ENCODE data around the gene SCML1.
A peak's percentile ranks its signal among the peaks of the same experiment; 100 is the strongest.
"Not testable (repeated sequence)": the region's sequence is repeated elsewhere in the genome, so short reads cannot be mapped to it uniquely, and the experiment has no call there.

The SCML1 gene

DNA sequence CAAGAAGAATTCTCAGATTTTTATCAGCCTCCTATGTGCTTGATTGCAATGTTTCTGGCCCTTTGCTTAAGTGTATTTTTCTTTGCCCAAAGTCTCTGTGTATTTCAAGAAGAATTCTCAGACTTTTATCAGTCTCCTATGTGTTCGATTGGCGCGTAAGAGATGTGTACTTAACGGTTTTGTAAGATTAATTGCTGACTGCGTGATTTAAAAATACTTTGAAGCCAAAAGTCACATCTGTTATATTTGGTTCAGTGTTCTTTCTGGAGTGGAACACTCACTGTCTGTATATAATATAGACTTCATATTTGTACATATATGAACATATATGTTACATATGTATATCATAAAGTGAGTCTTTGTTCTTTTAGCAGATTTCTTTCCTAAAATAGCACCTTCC, 11.4 kb downstream of the SCML1 start:
- DNase-seq (ENCODE audit: insufficient read length, low spot score): no peak
- FAIRE-seq: no peak

DNA sequence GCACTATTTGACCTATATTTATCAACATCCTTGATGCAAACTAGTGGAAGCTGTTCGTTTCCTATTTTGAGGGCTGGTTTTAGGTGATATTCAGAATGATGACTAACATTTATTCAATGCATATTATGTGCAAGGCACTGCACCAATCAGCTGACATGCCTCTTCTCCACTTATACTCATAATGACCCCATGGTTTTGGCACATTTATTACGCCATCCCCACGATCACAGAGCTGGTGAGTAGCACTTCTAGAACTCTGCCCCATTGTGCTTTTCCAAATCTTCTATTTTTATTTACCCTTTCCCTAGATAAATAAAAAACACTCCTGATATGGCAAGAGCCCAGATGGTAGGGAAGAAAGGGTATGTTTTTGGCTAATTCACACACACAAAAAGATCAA, 13.1 kb downstream of the SCML1 start:
- FAIRE-seq: no peak
- no peak for DNase-seq (ENCODE audit: insufficient read length, low spot score)
- no peak for TF ChIP-seq POLR2A (IDR thresholded peaks at IDR 0.05; ENCODE audit: low read depth, low read length)

More for the DNA sequence above, 11.4 kb downstream of the SCML1 start:
- TF ChIP-seq POLR2A (IDR thresholded peaks at IDR 0.05; ENCODE audit: low read depth, low read length): no peak

DNA sequence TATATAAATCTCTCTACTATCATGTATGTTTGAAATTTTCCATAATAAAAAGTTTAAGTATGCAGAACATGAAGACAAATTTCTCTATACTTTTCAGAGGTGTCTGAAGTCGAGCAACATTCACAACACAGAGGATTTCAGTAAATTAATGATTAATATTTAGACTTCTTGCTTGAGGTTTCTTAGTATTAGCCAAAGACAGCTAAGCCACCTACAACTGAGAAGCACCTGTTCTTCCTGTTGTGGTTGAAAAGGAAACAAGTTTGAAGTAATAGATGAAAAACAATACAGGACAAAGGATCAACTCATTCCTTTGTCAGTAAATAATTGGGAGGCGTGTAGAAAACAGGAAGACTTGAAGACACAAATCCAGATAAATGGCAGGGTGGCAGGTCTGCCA, 21.1 kb downstream of the SCML1 start:
- no peak for TF ChIP-seq POLR2A (IDR thresholded peaks at IDR 0.05; ENCODE audit: low read depth, low read length)
- no peak for FAIRE-seq
- no peak for DNase-seq (ENCODE audit: insufficient read length, low spot score)

DNA sequence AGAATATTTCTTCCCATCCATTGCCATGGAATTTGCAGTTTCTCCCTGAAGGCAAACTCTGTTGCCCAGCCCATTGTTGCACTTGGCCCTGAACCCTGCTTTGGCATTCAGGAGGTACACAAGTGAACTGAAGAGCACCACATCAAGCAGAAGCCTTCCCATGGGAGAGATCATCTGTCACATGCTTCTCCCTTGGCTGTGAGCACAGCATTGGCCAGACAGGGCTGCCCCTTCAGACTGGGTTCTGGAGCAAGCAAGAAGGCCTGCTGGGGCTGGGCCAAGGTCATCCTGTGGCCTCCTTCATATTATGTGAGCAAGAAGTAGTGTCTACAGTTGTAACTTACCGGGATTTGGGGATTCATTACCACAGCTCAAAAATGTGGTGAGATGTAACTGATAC, 22.7 kb downstream of the SCML1 start:
- TF ChIP-seq POLR2A (IDR thresholded peaks at IDR 0.05; ENCODE audit: low read depth, low read length): no peak
- FAIRE-seq (no peak), DNase-seq (ENCODE audit: insufficient read length, low spot score) (no peak)

DNA sequence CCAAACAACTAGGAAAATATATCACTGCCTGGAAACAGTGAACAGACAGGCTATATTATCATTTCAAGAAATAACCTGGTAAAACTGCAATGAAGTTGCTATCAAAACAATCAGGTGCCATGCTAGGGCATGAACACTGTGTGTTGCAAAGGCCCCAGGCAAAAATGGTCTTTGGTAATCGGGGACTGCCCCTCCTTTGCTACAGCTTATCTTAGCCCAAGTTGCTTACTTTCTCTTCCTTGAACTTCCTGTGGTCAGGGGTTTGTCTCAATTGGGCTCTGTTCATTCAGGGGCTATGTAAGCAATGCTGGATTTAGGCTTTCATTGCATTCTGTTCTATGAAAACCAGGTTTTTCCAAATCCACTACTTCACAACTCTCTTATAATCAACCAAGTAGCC, 30.4 kb downstream of the SCML1 start:
- FAIRE-seq: no peak
- no peak for DNase-seq (ENCODE audit: insufficient read length, low spot score)
- no peak for TF ChIP-seq POLR2A (IDR thresholded peaks at IDR 0.05; ENCODE audit: low read depth, low read length)

DNA sequence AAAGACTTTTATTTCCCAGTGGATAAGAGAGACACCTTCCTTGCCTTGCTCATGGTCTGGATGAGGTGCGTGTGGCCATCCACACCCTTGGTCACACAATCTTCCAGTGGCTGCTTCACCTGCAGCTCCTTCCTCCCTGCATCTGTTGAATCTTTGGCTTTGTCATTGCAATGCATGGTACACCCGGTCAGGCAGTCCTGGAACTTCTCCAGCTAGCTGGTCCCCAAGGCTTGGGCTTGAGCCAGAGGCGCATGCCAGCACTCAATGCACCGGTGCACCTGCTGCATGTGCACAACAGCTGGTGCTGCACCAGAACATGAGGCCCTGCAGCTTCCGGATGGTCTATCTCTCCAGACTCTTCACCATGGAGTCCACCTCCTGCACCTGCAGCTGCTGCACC, 31.7 kb downstream of the SCML1 start:
- DNase-seq (ENCODE audit: insufficient read length, low spot score) (no peak), FAIRE-seq (no peak)
- TF ChIP-seq POLR2A (IDR thresholded peaks at IDR 0.05; ENCODE audit: low read depth, low read length): no peak

DNA sequence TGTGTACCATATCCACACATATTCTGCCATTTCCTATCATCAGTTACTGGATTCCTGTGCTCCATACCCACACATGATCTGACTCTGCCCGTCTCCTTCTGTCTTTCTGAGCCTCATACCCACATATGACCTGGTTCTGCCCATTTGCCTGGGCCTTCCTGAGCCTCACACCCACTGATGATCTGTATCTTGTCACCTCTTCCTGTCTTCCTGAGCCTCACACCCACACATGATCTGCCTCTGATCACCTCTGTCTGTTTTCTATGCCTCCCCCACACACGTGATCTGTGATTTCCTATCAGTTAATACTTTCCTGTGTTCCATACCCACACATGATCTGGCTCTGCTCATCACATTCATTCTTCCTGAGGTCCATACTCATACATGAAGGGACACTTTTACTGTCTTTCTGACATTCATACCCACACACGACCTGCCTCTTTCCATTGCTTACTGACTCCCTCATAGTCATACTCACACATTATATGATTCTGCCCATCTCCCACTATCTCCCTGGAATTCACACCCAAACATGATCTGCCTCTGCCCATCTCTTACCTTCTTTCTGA, 32.5 kb downstream of the SCML1 start:
- no peak for DNase-seq (ENCODE audit: insufficient read length, low spot score)
- FAIRE-seq: no peak
- TF ChIP-seq POLR2A (IDR thresholded peaks at IDR 0.05; ENCODE audit: low read depth, low read length): no peak

DNA sequence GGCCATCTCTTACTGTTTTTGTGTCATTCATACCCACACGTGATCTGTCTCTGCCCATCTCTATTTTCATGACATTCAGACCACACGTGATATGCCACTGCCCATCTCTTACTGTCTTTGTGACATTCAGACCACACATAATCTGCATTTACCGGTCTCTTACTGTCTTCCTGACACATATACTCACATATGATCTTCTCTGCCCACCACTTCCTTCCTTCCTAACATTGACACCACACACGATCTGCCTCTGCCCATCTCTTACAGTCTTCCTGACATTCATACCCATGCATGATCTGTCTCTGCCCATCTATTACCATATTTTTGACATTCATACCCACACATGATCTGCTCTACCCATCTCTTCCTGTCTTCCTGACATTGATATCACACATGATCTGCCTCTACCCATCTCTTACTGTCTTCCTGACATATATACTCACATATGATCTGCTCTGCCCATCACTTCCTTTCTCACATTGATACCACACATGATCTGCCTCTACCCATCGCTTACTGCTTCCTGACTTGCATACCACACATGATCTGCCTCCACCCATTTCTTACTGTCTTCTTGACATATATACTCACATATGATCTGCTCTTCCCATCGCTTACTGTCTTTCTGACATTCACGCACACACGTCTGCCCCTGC, 36.1 kb downstream of the SCML1 start:
- no peak for DNase-seq (ENCODE audit: insufficient read length, low spot score)
- no peak for FAIRE-seq
- TF ChIP-seq POLR2A (IDR thresholded peaks at IDR 0.05; ENCODE audit: low read depth, low read length): no peak

DNA sequence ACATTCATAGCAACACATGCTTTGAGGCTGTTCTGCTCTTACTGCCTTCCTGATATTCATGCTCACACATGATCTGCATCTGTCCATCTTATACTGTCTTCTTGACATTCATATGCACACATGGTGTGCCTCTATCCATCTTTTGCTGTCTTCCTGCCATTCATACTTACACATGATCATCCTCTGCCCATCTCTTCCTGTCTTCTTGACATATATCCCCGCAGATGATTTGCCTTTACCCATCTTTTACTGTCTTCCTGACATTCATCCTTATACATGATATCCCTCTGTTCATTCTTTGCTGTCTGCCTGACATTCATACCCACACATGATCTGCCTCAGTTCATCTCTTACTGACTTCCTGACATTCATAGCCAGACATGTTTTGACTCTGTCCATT, 36.8 kb downstream of the SCML1 start:
- no peak for TF ChIP-seq POLR2A (IDR thresholded peaks at IDR 0.05; ENCODE audit: low read depth, low read length)
- FAIRE-seq (no peak), DNase-seq (ENCODE audit: insufficient read length, low spot score) (no peak)

DNA sequence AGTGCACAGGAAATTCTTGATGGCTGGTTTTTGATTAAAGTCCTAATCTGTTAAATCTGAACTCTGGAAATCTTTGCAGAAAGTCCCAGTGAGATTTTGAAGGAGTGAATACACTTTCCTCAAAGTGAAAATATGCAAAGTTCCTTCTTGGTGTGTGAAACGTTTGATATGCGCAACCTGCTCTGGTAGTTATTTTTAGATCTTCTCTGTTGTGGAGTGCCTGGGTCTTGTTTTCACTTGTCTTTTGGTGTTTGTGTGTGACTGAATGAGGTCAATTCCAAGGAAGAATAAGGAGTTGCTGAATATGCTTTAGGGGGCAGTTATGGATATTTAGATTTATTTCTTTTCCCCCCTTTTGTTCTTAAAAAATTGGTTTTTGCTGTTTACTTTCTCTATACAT, 41.7 kb downstream of the SCML1 start:
- no peak for FAIRE-seq
- DNase-seq (ENCODE audit: insufficient read length, low spot score): no peak
- TF ChIP-seq POLR2A (IDR thresholded peaks at IDR 0.05; ENCODE audit: low read depth, low read length): no peak

DNA sequence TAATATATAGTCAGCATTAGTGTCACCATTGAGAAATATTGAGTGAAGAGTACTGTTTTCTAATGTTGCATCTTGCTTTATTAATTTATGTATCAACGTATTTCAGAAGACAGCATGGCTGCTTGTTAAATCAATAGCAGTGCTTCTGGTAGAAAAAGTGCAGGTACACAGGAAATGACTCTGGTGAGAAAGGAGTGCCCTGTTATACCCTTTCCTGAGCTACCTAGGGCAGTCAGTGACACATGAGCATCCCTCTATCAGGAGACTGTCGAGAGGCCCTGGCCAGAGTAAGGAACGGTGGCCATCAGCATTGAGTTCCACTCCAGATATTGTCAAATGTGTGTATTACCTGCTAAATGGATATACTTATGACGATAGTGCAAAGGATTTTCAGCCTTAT, 42.1 kb downstream of the SCML1 start:
- no peak for DNase-seq (ENCODE audit: insufficient read length, low spot score)
- no peak for TF ChIP-seq POLR2A (IDR thresholded peaks at IDR 0.05; ENCODE audit: low read depth, low read length)
- FAIRE-seq: no peak

DNA sequence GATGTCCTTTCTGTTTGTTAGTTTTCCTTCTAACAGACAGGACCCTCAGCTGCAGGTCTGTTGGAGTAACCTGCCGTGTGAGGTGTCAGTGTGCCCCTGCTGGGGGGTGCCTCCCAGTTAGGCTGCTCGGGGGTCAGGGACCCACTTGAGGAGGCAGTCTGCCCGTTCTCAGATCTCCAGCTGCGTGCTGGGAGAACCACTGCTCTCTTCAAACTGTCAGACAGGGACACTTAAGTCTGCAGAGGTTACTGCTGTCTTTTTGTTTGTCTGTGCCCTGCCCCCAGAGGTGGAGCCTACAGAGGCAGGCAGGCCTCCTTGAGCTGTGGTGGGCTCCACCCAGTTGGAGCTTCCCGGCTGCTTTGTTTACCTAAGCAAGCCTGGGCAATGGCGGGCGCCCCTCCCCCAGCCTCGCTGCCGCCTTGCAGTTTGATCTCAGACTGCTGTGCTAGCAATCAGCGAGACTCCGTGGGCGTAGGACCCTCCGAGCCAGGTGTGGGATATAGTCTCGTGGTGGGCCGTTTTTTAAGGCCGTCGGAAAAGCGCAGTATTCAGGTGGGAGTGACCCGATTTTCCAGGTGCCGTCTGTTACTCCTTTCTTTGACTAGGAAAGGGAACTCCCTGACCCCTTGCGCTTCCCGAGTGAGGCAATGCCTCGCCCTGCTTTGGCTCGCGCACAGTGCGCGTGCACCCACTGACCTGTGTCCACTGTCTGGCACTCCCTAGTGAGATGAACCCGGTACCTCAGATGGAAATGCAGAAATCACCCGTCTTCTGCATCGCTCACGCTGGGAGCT, 49.5 kb downstream of the SCML1 start:
- not testable (repeated sequence) for DNase-seq (ENCODE audit: insufficient read length, low spot score); FAIRE-seq

DNA sequence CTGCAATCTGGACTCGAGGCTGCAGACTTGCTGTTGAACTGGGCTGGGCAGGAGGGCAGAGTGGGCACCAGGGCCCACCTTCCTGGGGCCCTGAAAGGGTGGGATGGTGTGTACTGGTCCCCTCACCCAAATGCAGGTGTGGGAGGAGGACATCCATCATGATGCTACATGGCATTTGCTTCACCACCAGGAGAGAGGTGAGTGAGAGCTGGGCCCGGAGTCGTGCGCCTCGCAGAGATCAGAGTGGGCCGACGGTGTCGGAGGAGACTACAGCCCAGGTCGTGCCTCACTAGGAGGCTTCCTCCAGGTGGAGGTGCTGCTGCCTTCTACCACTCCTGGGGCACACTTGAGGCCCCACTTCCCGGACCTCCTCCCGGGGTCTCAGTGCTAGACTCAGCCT, 50.3 kb downstream of the SCML1 start:
- FAIRE-seq: no peak
- TF ChIP-seq POLR2A (IDR thresholded peaks at IDR 0.05; ENCODE audit: low read depth, low read length): no peak
- DNase-seq (ENCODE audit: insufficient read length, low spot score): no peak

DNA sequence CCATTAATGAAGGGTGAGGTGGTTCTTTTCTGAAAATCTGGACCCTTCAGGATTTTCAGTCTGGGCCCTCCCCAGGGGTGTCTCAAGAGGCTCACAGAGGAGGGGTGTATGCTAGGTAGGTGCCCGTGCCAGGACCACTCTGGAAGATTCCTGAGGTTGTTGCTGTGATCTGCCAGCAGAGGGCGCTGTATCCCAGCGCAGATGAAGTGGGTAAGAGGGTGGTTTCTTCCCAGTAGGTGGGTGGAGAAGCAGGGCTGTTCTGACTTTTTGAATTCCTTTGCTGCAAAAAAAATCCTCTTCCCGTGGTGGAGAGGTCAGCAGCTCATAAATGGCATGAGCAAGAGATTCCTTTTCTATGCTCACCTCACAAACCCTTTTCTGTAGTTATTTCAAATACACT, 51.1 kb downstream of the SCML1 start:
- FAIRE-seq (no peak), DNase-seq (ENCODE audit: insufficient read length, low spot score) (peak; percentile 18)
- no peak for TF ChIP-seq POLR2A (IDR thresholded peaks at IDR 0.05; ENCODE audit: low read depth, low read length)

All from H54 (cell line).